Measurements from ENCODE around the gene AKNAD1.

Gene AKNAD1

DNA sequence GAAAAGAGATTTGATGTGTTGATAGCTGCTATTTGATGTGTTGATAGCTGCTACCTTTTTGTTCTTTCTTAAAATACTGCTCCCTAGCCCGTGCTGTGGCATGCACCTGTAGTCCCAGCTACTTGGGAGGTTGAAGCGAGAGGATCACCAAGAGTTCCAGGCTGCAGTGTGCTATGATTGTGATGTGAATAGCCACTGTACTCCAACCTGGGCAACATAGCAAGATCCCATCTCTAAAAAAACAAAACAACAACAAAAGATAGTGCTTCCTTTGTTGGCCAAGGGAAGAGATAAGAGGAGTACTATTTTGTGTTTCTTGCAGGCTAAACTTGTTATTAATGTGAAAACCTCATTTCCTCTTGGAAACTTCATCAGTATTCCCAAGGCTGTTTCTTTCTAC lies 25.9 kb upstream of the AKNAD1 start:
- peaks cover 5% of the 10 kb centered on the region for H3K27me3 ChIP-seq (ENCODE audit: control insufficient read depth, insufficient read depth, low read length)
- no peaks in the 10 kb centered on the region for H3K9me3 ChIP-seq (ENCODE audit: control insufficient read depth, insufficient read depth, low read length)
- no peak overlapping the region for H3K9ac ChIP-seq (ENCODE audit: low read depth, low read length)
- H3K4me1 ChIP-seq (ENCODE audit: control insufficient read depth, insufficient read depth, low read length): no peaks in the 10 kb centered on the region
- H3K4me3 ChIP-seq (ENCODE audit: low read depth, low read length): no peak overlapping the region
- no peaks in the 10 kb centered on the region for H3K36me3 ChIP-seq (ENCODE audit: control insufficient read depth, insufficient read depth, low read length)

DNA sequence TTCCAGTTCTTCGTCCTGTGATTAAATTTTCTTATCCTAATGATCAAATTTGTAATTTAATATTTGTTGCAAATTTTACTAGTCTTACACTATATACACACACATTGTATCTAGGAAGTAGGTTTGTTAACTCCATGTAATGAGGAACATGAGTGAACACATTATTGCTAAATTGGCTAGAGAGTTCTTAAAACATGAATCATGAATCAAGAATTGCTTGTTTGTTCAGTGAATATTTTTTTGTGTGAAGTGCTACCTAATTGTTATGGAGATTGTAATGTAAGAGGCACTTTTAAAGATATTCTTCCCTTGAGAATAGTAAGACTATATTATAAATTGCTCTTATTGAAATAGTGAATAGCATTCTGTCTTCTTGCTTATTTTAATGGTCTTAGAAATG lies 24.5 kb upstream of the AKNAD1 start:
- Histone ChIP-seq H3K4me1 (ENCODE audit: control insufficient read depth, insufficient read depth, low read length) (no peaks in the 10 kb centered on the region), H3K36me3 (ENCODE audit: control insufficient read depth, insufficient read depth, low read length) (no peaks in the 10 kb centered on the region), H3K27me3 (ENCODE audit: control insufficient read depth, insufficient read depth, low read length) (peaks cover 9% of the 10 kb centered on the region), H3K4me3 (ENCODE audit: low read depth, low read length) (no peak overlapping the region), H3K9me3 (ENCODE audit: control insufficient read depth, insufficient read depth, low read length) (no peaks in the 10 kb centered on the region), H3K9ac (ENCODE audit: low read depth, low read length) (no peak overlapping the region)

DNA sequence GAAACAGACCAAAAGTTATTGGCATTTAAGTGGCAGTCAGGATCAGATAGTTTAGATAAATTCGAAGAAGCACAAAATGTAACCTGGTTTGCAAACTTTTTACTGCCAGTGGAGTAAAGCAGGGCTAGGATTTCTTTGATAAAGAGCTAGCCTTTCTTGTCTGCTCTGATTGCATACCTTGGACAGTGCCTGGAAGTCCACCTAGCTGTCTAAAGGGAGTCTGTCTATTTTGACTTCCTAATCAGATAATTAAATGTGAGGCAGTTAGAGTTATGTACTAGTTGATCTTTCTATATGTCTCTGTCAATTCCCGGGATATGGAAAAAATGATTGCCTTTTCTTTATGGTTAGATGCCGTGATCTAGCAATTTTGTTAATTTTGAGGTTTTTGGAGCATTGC lies 24.0 kb upstream of the AKNAD1 start:
- Histone ChIP-seq H3K4me1 (ENCODE audit: control insufficient read depth, insufficient read depth, low read length) (no peaks in the 10 kb centered on the region), H3K27me3 (ENCODE audit: control insufficient read depth, insufficient read depth, low read length) (peaks cover 9% of the 10 kb centered on the region), H3K36me3 (ENCODE audit: control insufficient read depth, insufficient read depth, low read length) (no peaks in the 10 kb centered on the region), H3K9ac (ENCODE audit: low read depth, low read length) (no peak overlapping the region), H3K9me3 (ENCODE audit: control insufficient read depth, insufficient read depth, low read length) (no peaks in the 10 kb centered on the region), H3K4me3 (ENCODE audit: low read depth, low read length) (no peak overlapping the region)

DNA sequence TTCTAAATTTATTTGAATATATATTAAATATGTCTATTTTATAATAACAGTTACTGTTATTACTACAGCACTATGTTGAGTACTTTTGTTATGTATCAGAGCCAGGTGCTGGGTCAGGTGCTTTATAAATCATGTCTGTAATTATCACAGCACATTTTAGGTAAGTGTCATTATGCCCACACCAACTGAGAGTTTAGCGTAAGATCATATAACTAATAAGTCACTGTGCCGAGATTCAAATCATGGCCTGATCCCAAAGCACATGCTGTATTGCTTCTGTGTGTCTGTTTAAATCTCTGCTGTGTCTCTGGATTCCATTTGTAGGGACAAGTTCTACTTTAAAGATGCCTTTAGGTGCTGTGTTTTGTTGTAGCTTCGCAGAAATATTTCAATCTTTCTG lies 21.8 kb upstream of the AKNAD1 start:
- Histone ChIP-seq H3K9me3 (ENCODE audit: control insufficient read depth, insufficient read depth, low read length) (no peaks in the 10 kb centered on the region), H3K27me3 (ENCODE audit: control insufficient read depth, insufficient read depth, low read length) (peaks cover 9% of the 10 kb centered on the region), H3K9ac (ENCODE audit: low read depth, low read length) (no peak overlapping the region), H3K4me3 (ENCODE audit: low read depth, low read length) (no peak overlapping the region), H3K4me1 (ENCODE audit: control insufficient read depth, insufficient read depth, low read length) (no peaks in the 10 kb centered on the region), H3K36me3 (ENCODE audit: control insufficient read depth, insufficient read depth, low read length) (no peaks in the 10 kb centered on the region)

DNA sequence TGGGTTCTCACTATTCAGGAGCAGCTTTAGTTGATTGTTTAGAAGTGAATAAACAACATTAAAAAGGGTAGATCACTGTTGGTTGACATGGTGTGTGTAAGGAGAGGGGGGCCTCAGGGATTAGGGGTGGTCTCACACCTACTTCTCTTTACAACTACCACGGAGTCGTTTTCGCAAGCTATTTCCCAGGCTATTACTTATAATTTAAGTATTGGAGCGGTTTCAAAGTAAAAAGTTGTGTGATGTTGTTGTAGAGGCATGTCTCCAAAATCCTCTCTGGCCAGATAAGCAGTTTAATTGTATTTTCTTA lies 21.2 kb upstream of the AKNAD1 start:
- Histone ChIP-seq H3K9me3 (ENCODE audit: control insufficient read depth, insufficient read depth, low read length) (no peaks in the 10 kb centered on the region), H3K27me3 (ENCODE audit: control insufficient read depth, insufficient read depth, low read length) (peaks cover 9% of the 10 kb centered on the region), H3K9ac (ENCODE audit: low read depth, low read length) (no peak overlapping the region), H3K4me3 (ENCODE audit: low read depth, low read length) (peak overlapping the region; percentile 76), H3K36me3 (ENCODE audit: control insufficient read depth, insufficient read depth, low read length) (no peaks in the 10 kb centered on the region), H3K4me1 (ENCODE audit: control insufficient read depth, insufficient read depth, low read length) (no peaks in the 10 kb centered on the region)

DNA sequence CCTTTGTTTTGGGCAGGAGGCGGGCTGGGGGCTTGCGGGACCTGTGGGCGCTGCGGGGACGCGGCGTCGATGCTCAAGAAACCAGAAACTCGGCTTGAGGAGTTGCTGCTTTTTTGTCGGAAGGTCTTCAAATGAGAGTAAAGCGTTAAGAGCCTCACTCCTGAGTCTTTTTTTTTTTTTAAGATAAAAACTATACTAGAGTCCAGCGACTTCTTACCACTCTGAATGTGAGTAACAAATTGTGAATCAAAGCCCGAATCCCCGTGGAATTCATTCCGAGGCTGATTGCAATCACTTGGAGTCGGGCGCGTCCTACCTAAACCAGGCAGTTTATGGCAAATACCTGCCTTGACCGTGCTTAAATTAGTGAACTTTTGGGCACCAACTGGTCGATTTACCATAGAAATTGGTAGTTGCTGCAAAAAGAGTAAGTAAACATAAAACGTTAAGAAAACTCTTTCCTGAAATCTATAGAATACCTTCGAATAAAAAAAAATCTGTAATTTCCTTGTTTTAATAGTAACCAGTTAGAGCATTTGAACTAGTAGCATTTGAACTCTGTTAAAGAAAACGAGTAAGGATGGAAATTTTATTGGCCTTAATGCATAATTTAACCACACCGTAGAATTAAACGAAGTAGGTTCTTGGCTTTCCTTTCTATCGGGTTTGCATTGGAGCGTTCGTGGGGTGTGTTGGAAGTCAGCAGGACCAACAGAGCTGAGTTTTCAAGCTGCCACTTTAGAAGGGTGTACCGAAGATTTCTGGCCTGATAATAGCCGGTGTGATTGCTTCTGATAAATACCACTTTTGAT lies 20.7 kb upstream of the AKNAD1 start:
- H3K9me3 ChIP-seq (ENCODE audit: control insufficient read depth, insufficient read depth, low read length): no peaks in the 10 kb centered on the region
- H3K4me3 ChIP-seq (ENCODE audit: low read depth, low read length): peak overlapping the region; percentile 76
- H3K27me3 ChIP-seq (ENCODE audit: control insufficient read depth, insufficient read depth, low read length): peaks cover 9% of the 10 kb centered on the region
- no peak overlapping the region for H3K9ac ChIP-seq (ENCODE audit: low read depth, low read length)
- H3K4me1 ChIP-seq (ENCODE audit: control insufficient read depth, insufficient read depth, low read length): no peaks in the 10 kb centered on the region
- no peaks in the 10 kb centered on the region for H3K36me3 ChIP-seq (ENCODE audit: control insufficient read depth, insufficient read depth, low read length)

- no peaks in the 10 kb centered on the region for H3K36me3 ChIP-seq (ENCODE audit: control insufficient read depth, insufficient read depth, low read length)
- no peaks in the 10 kb centered on the region for H3K27me3 ChIP-seq (ENCODE audit: control insufficient read depth, insufficient read depth, low read length)
- no peak overlapping the region for H3K4me3 ChIP-seq (ENCODE audit: low read depth, low read length)
- H3K9ac ChIP-seq (ENCODE audit: low read depth, low read length): no peak overlapping the region
- peaks cover 22% of the 10 kb centered on the region for H3K4me1 ChIP-seq (ENCODE audit: control insufficient read depth, insufficient read depth, low read length)
- H3K9me3 ChIP-seq (ENCODE audit: control insufficient read depth, insufficient read depth, low read length): no peaks in the 10 kb centered on the region
Observed at GRCh38 chr1:108871050-108871724, 14.3 kb upstream of the AKNAD1 start.

- Histone ChIP-seq H3K36me3 (ENCODE audit: control insufficient read depth, insufficient read depth, low read length) (no peaks in the 10 kb centered on the region), H3K4me3 (ENCODE audit: low read depth, low read length) (no peak overlapping the region), H3K4me1 (ENCODE audit: control insufficient read depth, insufficient read depth, low read length) (peaks cover 9% of the 10 kb centered on the region), H3K9me3 (ENCODE audit: control insufficient read depth, insufficient read depth, low read length) (no peaks in the 10 kb centered on the region), H3K9ac (ENCODE audit: low read depth, low read length) (no peak overlapping the region), H3K27me3 (ENCODE audit: control insufficient read depth, insufficient read depth, low read length) (no peaks in the 10 kb centered on the region)
Observed at GRCh38 chr1:108865316-108865910, 8.5 kb upstream of the AKNAD1 start.

DNA sequence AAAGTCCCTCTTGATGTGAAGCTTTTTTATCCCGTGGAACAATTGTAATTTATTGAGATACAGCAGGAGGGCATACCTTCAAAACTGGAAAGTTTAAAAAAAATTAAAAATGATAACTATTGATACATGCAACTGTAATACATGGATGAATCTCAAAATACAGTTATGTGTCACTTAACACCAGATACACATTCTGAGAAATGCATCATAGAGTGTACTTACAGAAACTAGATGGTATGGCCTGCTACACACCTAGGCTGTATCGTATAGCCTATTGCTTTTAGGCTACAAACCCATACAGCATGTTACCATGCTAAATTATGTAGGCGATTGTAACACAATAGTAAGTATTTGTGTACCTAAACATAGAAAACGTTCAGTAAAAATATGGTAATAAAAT lies 7.1 kb upstream of the AKNAD1 start:
- H3K4me1 ChIP-seq (ENCODE audit: control insufficient read depth, insufficient read depth, low read length): peaks cover 7% of the 10 kb centered on the region
- H3K4me3 ChIP-seq (ENCODE audit: low read depth, low read length): no peak overlapping the region
- no peaks in the 10 kb centered on the region for H3K36me3 ChIP-seq (ENCODE audit: control insufficient read depth, insufficient read depth, low read length)
- H3K27me3 ChIP-seq (ENCODE audit: control insufficient read depth, insufficient read depth, low read length): no peaks in the 10 kb centered on the region
- H3K9ac ChIP-seq (ENCODE audit: low read depth, low read length): no peak overlapping the region
- no peaks in the 10 kb centered on the region for H3K9me3 ChIP-seq (ENCODE audit: control insufficient read depth, insufficient read depth, low read length)

- Histone ChIP-seq H3K9ac (ENCODE audit: low read depth, low read length) (no peak overlapping the region), H3K9me3 (ENCODE audit: control insufficient read depth, insufficient read depth, low read length) (no peaks in the 10 kb centered on the region), H3K4me1 (ENCODE audit: control insufficient read depth, insufficient read depth, low read length) (peaks cover 5% of the 10 kb centered on the region), H3K36me3 (ENCODE audit: control insufficient read depth, insufficient read depth, low read length) (no peaks in the 10 kb centered on the region), H3K4me3 (ENCODE audit: low read depth, low read length) (no peak overlapping the region), H3K27me3 (ENCODE audit: control insufficient read depth, insufficient read depth, low read length) (no peaks in the 10 kb centered on the region)
Observed at GRCh38 chr1:108862698-108863477, 6.0 kb upstream of the AKNAD1 start.

- no peaks in the 10 kb centered on the region for H3K9me3 ChIP-seq (ENCODE audit: control insufficient read depth, insufficient read depth, low read length)
- H3K4me1 ChIP-seq (ENCODE audit: control insufficient read depth, insufficient read depth, low read length): peaks cover 5% of the 10 kb centered on the region
- no peaks in the 10 kb centered on the region for H3K36me3 ChIP-seq (ENCODE audit: control insufficient read depth, insufficient read depth, low read length)
- no peak overlapping the region for H3K9ac ChIP-seq (ENCODE audit: low read depth, low read length)
- no peaks in the 10 kb centered on the region for H3K27me3 ChIP-seq (ENCODE audit: control insufficient read depth, insufficient read depth, low read length)
- H3K4me3 ChIP-seq (ENCODE audit: low read depth, low read length): no peak overlapping the region
Observed at GRCh38 chr1:108862017-108862610, 5.2 kb upstream of the AKNAD1 start.
